A549 (cell line): ENCODE measurements around the gene KANSL3. TPM values are rescaled to one million over a fixed set of nuclear protein-coding genes. Genes with fewer than 3 reads are reported as not detected.

Experiments
- ATAC-seq, 2 experiments: fragments of 200-7000 bp in 1 of 2; fragments of >200 bp in 1 of 2; cut with Nextera tagmentation in 1 of 2; cut with Tn5 transposase in 1 of 2; 3 replicates each; pipeline versions ENCODE4 v1.8.0 to v1.9.1; 2018 to 2020; ENCODE audit warnings: mild to moderate bottlenecking in 1 of 2, moderate library complexity in 1 of 2
- CTCF ChIA-PET: fragments of 300-600 bp; sonication (Branson Sonifier 250); formaldehyde crosslinking; extraction: SDS; loops from one replicate; lab custom pipeline; 2021; ENCODE audit warnings: antibody characterized with exemption, inconsistent platforms; lab: Yijun Ruan, JAX
- POLR2A ChIA-PET: fragments of 350-600 bp; formaldehyde crosslinking; extraction: SDS; loops from one replicate; lab custom pipeline; 2021; ENCODE audit warnings: antibody characterized with exemption, inconsistent platforms; lab: Yijun Ruan, JAX
- DNase-seq, 2 experiments: peaks; one replicate each; pipeline versions ENCODE4 v3.0.0 to v3.0.0-alpha.2; 2011 to 2016; ENCODE audit warnings: low read depth in 1 of 2, low spot score in 1 of 2
- FAIRE-seq: peaks from 2 replicates; lab custom pipeline; 2011; peaks lifted over from hg19 to GRCh38; lab: Jason Lieb, UNC
- H3K27ac ChIP-seq, 2 experiments: fragments of >200 bp; sonication (Bioruptor Twin); formaldehyde crosslinking; 3 replicates each; pipeline ENCODE4 v1.5.1; 2016 to 2017
- H3K4me1 ChIP-seq: fragments of >200 bp; sonication (Bioruptor Twin); formaldehyde crosslinking; 3 replicates; pipeline ENCODE4 v1.6.1; 2016
- H3K4me2 ChIP-seq: fragments of >200 bp; sonication (Bioruptor Twin); formaldehyde crosslinking; 3 replicates; pipeline ENCODE4 v1.6.1; 2016
- H3K4me3 ChIP-seq: fragments of >200 bp; sonication (Bioruptor Twin); formaldehyde crosslinking; 3 replicates; pipeline ENCODE4 v1.5.1; 2016
- H3K9me3 ChIP-seq: fragments of >200 bp; sonication (Bioruptor Twin); formaldehyde crosslinking; 3 replicates; pipeline ENCODE4 v1.6.1; 2016
- ATOH8 ChIP-seq: fragments of 250-450 bp; sonication (Bioruptor Pico); IDR thresholded peaks from 2 replicates; pipeline ENCODE4 v1.5.0; 2020; ENCODE audit warnings: low read depth, mild to moderate bottlenecking, moderate library complexity
- BHLHE40 ChIP-seq: IDR thresholded peaks from 2 replicates; pipeline ENCODE4 v1.6.1; 2012; ENCODE audit warnings: low read depth, low read length, inconsistent platforms
- CEBPB ChIP-seq, 2 experiments: fragments of >200 bp in 1 of 2; sonication (Bioruptor Twin) in 1 of 2; formaldehyde crosslinking in 1 of 2; IDR thresholded peaks; 2 replicates each; pipeline ENCODE4 v1.6.1; 2012 to 2016
- CHD4 ChIP-seq: fragments of 200-600 bp; sonication (generic); IDR thresholded peaks from 2 replicates; pipeline ENCODE4 v1.6.1; 2016; ENCODE audit warnings: antibody characterized with exemption, mild to moderate bottlenecking, borderline replicate concordance
- EHMT2 ChIP-seq: fragments of 200-600 bp; sonication (generic); IDR thresholded peaks from 2 replicates; pipeline ENCODE4 v1.6.1; 2016; ENCODE audit warnings: antibody characterized with exemption, low read depth, mild to moderate bottlenecking, moderate library complexity
- ESRRA ChIP-seq: fragments of 150-350 bp; IDR thresholded peaks from 2 replicates; pipeline ENCODE4 v1.6.1; 2014; ENCODE audit warnings: mild to moderate bottlenecking, low read length, borderline replicate concordance
- FOSL2 ChIP-seq, 2 experiments: fragments of 450-650 bp in 1 of 2; fragments of >200 bp in 1 of 2; sonication (Bioruptor Twin) in 1 of 2; formaldehyde crosslinking; IDR thresholded peaks; 2 replicates each; pipeline versions ENCODE4 v1.5.0 to v1.6.1; 2016 to 2020; ENCODE audit warnings: mild to moderate bottlenecking in 1 of 2, moderate library complexity in 1 of 2
- FOXS1 ChIP-seq: fragments of 250-450 bp; sonication (Bioruptor Pico); IDR thresholded peaks from 2 replicates; pipeline ENCODE4 v1.5.0; 2020; ENCODE audit warnings: mild to moderate bottlenecking, moderate library complexity
- GATA3 ChIP-seq: IDR thresholded peaks from 2 replicates; pipeline ENCODE4 v1.6.1; 2012; ENCODE audit warnings: borderline replicate concordance
- HDAC2 ChIP-seq: fragments of 200-600 bp; sonication (generic); IDR thresholded peaks from 2 replicates; pipeline ENCODE4 v1.6.1; 2016
- HEYL ChIP-seq: fragments of 250-450 bp; sonication (Bioruptor Pico); IDR thresholded peaks from 2 replicates; pipeline ENCODE4 v1.8.0; 2021; ENCODE audit warnings: mild to moderate bottlenecking, moderate library complexity
- HMGXB4 ChIP-seq: fragments of 250-450 bp; sonication (Bioruptor Pico); IDR thresholded peaks from 2 replicates; pipeline ENCODE4 v1.5.0; 2021; ENCODE audit warnings: mild to moderate bottlenecking, moderate library complexity, borderline replicate concordance
- HOXB5 ChIP-seq: fragments of 250-450 bp; sonication (Bioruptor Pico); IDR thresholded peaks from 2 replicates; pipeline ENCODE4 v1.5.0; 2020; ENCODE audit warnings: mild to moderate bottlenecking, moderate library complexity
- JUN ChIP-seq, 2 experiments: fragments of >200 bp; sonication (Bioruptor Twin); formaldehyde crosslinking; IDR thresholded peaks; 2 replicates in 1 of 2; 3 replicates in 1 of 2; pipeline ENCODE4 v1.6.1; 2016 to 2017
- KDM1A ChIP-seq: fragments of 200-600 bp; sonication (generic); IDR thresholded peaks from 2 replicates; pipeline ENCODE4 v1.6.1; 2016; ENCODE audit warnings: low read depth, mild to moderate bottlenecking
- MAFK ChIP-seq: fragments of 450-650 bp; IDR thresholded peaks from 2 replicates; pipeline ENCODE4 v1.6.1; 2014; ENCODE audit not compliant: partially characterized antibody
- MYC ChIP-seq: IDR thresholded peaks from 2 replicates; pipeline ENCODE4 v1.6.1; 2012; ENCODE audit warnings: mild to moderate bottlenecking, inconsistent platforms, low read length, improper control_type of control experiment, borderline replicate concordance
- NFE2L2 ChIP-seq: fragments of 150-350 bp; conservative IDR thresholded peaks from 2 replicates; pipeline ENCODE4 v1.6.1; 2014; ENCODE audit warnings: low read length
- NPAS2 ChIP-seq: fragments of 250-450 bp; sonication (Bioruptor Pico); IDR thresholded peaks from 2 replicates; pipeline ENCODE4 v1.8.0; 2022; ENCODE audit warnings: mild to moderate bottlenecking, moderate library complexity, borderline replicate concordance
- POLR2A ChIP-seq: IDR thresholded peaks from 2 replicates; pipeline ENCODE4 v1.6.1; 2012; ENCODE audit warnings: mild to moderate bottlenecking, low read length
- RAD21 ChIP-seq, 2 experiments: fragments of >200 bp in 1 of 2; sonication (Bioruptor Twin) in 1 of 2; formaldehyde crosslinking in 1 of 2; IDR thresholded peaks in 1 of 2; conservative IDR thresholded peaks in 1 of 2; 2 replicates in 1 of 2; 3 replicates in 1 of 2; pipeline ENCODE4 v1.6.1; 2012 to 2018; ENCODE audit warnings: inconsistent platforms in 1 of 2
- RFX5 ChIP-seq: fragments of 450-650 bp; IDR thresholded peaks from 2 replicates; pipeline ENCODE4 v1.7.1; 2014; ENCODE audit warnings: antibody characterized with exemption, mild to moderate bottlenecking, moderate library complexity
- TFCP2L1 ChIP-seq: fragments of 250-450 bp; sonication (Bioruptor Pico); IDR thresholded peaks from 2 replicates; pipeline ENCODE4 v1.5.0; 2021; ENCODE audit warnings: mild to moderate bottlenecking
- ZC3H11A ChIP-seq: fragments of 450-650 bp; IDR thresholded peaks from 2 replicates; pipeline ENCODE4 v1.6.1; 2014; ENCODE audit warnings: antibody characterized with exemption, mild to moderate bottlenecking
- ZNF302 ChIP-seq: fragments of 250-450 bp; sonication (Bioruptor Pico); IDR thresholded peaks from 2 replicates; pipeline ENCODE4 v1.9.0; 2021; ENCODE audit warnings: inconsistent platforms, mild to moderate bottlenecking, moderate library complexity
- ZSCAN20 ChIP-seq: fragments of 250-450 bp; sonication (Bioruptor Pico); IDR thresholded peaks from 2 replicates; pipeline ENCODE4 v1.8.0; 2022; ENCODE audit warnings: mild to moderate bottlenecking, moderate library complexity
- WGBS: methylation state at CpG from one replicate; pipeline ENCODE4 v1.1.6; 2017; ENCODE audit errors: missing lambda C conversion rate; 5-methylcytosine and 5-hydroxymethylcytosine counted together
- polyA minus RNA-seq: library from RNA; depleted of rRNA, polyadenylated mRNA; stranded (reverse); fragments of >200 nt; gene quantifications from 2 replicates; pipeline ENCODE4 v1.2.3, GENCODE V29; 2011; rRNA and poly(A)+ RNA removed
- polyA plus RNA-seq, 4 experiments: library from polyadenylated mRNA; depleted of rRNA in 3 of 4; stranded (reverse); fragments of >200 nt; fragmentation: RNase III in 1 of 4; extraction: RNeasy Plus Mini Kit Qiagen cat#74134 plus additional on column Dnase treatment in 1 of 4; gene quantifications; 2 replicates in 3 of 4; 3 replicates in 1 of 4; pipeline ENCODE4 v1.2.3, GENCODE V29; 2011 to 2017
- TF ChIP-seq, protein P1 (sequence below): fragments of >200 bp; sonication (Bioruptor Twin); formaldehyde crosslinking; IDR thresholded peaks from 3 replicates; pipeline ENCODE4 v1.5.1; 2016
- TF ChIP-seq, protein P2 (sequence below): fragments of 150-350 bp; IDR thresholded peaks from 2 replicates; pipeline ENCODE4 v1.6.1; 2014; ENCODE audit warnings: low read depth, mild to moderate bottlenecking, low read length
- TF ChIP-seq, protein P3 (sequence below): IDR thresholded peaks from 2 replicates; pipeline ENCODE4 v1.6.1; 2012
- TF ChIP-seq, protein P4 (sequence below): fragments of >200 bp; sonication (Bioruptor Twin); formaldehyde crosslinking; IDR thresholded peaks from 3 replicates; pipeline ENCODE4 v1.6.1; 2016

Gene KANSL3
- polyA plus RNA-seq (2011; rRNA removed) (23.0 and 33.1 TPM in 2 replicates), polyA plus RNA-seq (2017; fragmentation: RNase III; extraction: RNeasy Plus Mini Kit Qiagen cat#74134 plus additional on column Dnase treatment) (25.2 to 26.7 TPM (median 25.9 TPM) in 3 replicates), polyA minus RNA-seq (104 and 122 TPM in 2 replicates)
- 17.2 and 21.3 TPM in 2 replicates for polyA plus RNA-seq (2012; cell fraction: cytosol; rRNA removed)
- polyA plus RNA-seq (2012; cell fraction: nucleus; rRNA removed) = 54.8 and 76.8 TPM in 2 replicates

DNA sequence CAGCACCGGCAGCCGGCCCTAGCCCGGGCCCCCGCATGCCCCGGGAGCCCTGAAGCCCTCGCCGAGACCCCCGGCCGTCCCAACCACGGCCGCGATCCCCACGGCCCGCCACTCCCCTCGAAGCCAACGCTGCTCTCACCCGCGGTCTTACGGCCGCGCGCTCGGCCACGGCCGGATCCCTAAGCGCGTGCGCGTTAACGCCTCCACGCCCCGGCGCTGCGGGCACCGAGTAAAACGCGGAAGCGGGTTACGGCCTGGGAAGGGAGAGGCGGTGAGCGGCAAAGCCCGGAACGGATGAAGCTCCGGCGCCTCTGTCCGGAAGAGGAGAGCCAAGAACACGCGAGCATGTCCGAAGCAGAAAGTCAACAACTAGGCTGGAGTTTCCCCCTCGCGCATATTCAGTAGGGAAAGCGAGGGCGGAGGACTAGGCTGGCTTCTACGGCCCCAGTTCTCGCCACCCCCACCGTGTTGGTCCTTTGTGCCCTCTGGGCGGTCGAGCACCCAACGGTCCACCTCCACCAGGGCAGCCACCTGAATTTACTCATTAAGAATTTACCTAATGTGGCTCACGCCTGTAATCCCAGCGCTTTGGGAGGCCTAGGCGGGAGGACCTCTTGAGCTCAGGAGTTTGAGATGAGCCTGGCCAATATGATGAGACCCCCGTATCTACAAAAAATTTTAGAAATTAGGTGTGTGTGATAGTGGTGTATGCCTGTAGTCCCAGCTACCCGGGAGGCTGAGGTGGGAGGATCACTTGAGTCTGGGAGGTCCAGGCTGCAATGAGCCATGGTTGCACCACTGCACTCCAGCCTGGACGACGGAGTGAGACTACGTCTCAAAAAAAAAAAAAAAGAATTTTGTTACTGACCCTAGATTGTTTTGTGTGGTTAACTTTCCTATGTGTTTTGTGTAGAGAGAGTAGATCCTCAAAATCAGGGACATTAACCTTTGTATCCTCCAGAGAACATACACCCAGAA is at the start of gene KANSL3:
KANSL3 (minus strand) TSS at position 169 of the 978 bp plus-strand sequence. CDS start 1,177 bp downstream, outside the sequence.
- CTCF ChIA-PET = interaction anchor here (1.0 to 3.8 kb wide), 5 partner anchors 26 to 219 kb away, joined by 3 to 12 read pairs (median 3); partner anchors contain the start of gene CNNM4
- no peak for FAIRE-seq
- TF ChIP-seq HDAC2 (no peak), RFX5 (peak; percentile 87), BHLHE40 (no peak), NFE2L2 (0 out of 2 replicates have a peak, but pooled peaks have one; percentile 3), TFCP2L1 (CRISPR knock-in tag) (peak; percentile 60; the same call in 1 of the 2 replicates), ZNF302 (no peak), FOSL2 (IDR thresholded peaks at IDR 0.05) (no peak), FOSL2 (CRISPR knock-in tag; IDR thresholded peaks at IDR 0.05) (peak; percentile 64), GATA3 (peak; percentile 70; the same call in 1 of the 2 replicates), CEBPB (IDR thresholded peaks at IDR 0.05) (0 out of 4 replicates have a peak, but pooled peaks of 1 of the 2 experiments have one; percentile 34), ESRRA (no peak), ZSCAN20 (CRISPR knock-in tag) (no peak), RAD21 (conservative IDR thresholded peaks at IDR 0.05 in 1 of 2, IDR thresholded peaks at IDR 0.05 in 1 of 2) (peak; percentile 28 to 47; a peak in 4 of 5 replicates), HOXB5 (CRISPR knock-in tag) (peak; percentile 89; the same call in 1 of the 2 replicates), POLR2A (peak; percentile 80), ZC3H11A (no peak), EHMT2 (no peak), MYC (peak; percentile 96), JUN (IDR thresholded peaks at IDR 0.05) (peak; percentile 90 to 98), CHD4 (no peak), ATOH8 (CRISPR knock-in tag) (0 out of 2 replicates have a peak, but pooled peaks have one; percentile 50), FOXS1 (CRISPR knock-in tag) (0 out of 2 replicates have a peak, but pooled peaks have one; percentile 67), HMGXB4 (CRISPR knock-in tag) (no peak), HEYL (CRISPR knock-in tag) (0 out of 2 replicates have a peak, but pooled peaks have one; percentile 54), NPAS2 (0 out of 2 replicates have a peak, but pooled peaks have one; percentile 13), KDM1A (no peak), MAFK (no peak)
- TF ChIP-seq, protein P1, sequence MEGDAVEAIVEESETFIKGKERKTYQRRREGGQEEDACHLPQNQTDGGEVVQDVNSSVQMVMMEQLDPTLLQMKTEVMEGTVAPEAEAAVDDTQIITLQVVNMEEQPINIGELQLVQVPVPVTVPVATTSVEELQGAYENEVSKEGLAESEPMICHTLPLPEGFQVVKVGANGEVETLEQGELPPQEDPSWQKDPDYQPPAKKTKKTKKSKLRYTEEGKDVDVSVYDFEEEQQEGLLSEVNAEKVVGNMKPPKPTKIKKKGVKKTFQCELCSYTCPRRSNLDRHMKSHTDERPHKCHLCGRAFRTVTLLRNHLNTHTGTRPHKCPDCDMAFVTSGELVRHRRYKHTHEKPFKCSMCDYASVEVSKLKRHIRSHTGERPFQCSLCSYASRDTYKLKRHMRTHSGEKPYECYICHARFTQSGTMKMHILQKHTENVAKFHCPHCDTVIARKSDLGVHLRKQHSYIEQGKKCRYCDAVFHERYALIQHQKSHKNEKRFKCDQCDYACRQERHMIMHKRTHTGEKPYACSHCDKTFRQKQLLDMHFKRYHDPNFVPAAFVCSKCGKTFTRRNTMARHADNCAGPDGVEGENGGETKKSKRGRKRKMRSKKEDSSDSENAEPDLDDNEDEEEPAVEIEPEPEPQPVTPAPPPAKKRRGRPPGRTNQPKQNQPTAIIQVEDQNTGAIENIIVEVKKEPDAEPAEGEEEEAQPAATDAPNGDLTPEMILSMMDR = no peak
- TF ChIP-seq, protein P2, sequence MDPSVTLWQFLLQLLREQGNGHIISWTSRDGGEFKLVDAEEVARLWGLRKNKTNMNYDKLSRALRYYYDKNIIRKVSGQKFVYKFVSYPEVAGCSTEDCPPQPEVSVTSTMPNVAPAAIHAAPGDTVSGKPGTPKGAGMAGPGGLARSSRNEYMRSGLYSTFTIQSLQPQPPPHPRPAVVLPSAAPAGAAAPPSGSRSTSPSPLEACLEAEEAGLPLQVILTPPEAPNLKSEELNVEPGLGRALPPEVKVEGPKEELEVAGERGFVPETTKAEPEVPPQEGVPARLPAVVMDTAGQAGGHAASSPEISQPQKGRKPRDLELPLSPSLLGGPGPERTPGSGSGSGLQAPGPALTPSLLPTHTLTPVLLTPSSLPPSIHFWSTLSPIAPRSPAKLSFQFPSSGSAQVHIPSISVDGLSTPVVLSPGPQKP = no peak
- TF ChIP-seq, protein P3, sequence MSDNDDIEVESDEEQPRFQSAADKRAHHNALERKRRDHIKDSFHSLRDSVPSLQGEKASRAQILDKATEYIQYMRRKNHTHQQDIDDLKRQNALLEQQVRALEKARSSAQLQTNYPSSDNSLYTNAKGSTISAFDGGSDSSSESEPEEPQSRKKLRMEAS = peak; percentile 97
- TF ChIP-seq, protein P4, sequence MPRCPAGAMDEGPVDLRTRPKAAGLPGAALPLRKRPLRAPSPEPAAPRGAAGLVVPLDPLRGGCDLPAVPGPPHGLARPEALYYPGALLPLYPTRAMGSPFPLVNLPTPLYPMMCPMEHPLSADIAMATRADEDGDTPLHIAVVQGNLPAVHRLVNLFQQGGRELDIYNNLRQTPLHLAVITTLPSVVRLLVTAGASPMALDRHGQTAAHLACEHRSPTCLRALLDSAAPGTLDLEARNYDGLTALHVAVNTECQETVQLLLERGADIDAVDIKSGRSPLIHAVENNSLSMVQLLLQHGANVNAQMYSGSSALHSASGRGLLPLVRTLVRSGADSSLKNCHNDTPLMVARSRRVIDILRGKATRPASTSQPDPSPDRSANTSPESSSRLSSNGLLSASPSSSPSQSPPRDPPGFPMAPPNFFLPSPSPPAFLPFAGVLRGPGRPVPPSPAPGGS = peak; percentile 93

More for the DNA sequence above, at the start of gene KANSL3:
- Histone ChIP-seq H3K4me2 (peak within 1 kb of the TSS; percentile 90), H3K4me3 (peak within 1 kb of the TSS; percentile 52), H3K27ac (peak within 1 kb of the TSS; percentile 94 to 98), H3K4me1 (peaks cover 29% of the 10 kb centered on the region; the same call in 2 of the 3 replicates), H3K9me3 (no peaks in the 10 kb centered on the region)
- ATAC-seq = peak; percentile 79 to 86
- peak; percentile 66 to 95 for DNase-seq
- POLR2A ChIA-PET = interaction anchor here (0.6 to 2.8 kb wide), 17 partner anchors 8 to 230 kb away, joined by 3 to 26 read pairs (median 4); partner anchors contain the start of genes ANKRD39 and CNNM4
- 16% methylated on average over 25 of the region's 67 CpGs for WGBS
